ENCODE data around the gene PRIMA1. TPM values are rescaled to one million over a fixed set of nuclear protein-coding genes. Genes with fewer than 3 reads are reported as not detected.

The PRIMA1 gene
- total RNA-seq, 1 experiment from 2014 or later: not detected

DNA sequence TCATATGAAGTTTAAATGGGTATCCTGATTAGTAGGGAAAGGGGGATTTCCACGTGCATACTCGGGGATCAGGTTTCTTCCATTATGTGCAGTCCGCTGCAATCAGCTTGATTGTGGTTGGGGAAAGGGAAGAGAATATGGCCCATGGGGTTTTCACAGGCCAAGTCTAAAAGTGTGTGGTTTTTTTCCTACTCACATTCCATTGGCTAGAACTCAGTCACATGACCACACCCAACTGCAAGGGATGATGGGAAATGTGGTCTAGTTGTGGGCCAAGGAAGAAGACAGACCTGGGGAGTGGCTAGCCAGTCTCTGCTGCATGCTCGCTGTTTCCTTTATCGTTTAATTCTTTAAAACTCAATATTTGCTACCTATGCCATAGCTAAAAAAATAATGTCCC, 105.1 kb downstream of the PRIMA1 start:
- Histone ChIP-seq H3K27ac (no peak overlapping the region), H3K9me3 (replicated peaks) (no peaks in the 10 kb centered on the region), H3K27me3 (no peaks in the 10 kb centered on the region), H3K4me3 (no peak overlapping the region), H3K4me1 (no peaks in the 10 kb centered on the region), H3K36me3 (no peaks in the 10 kb centered on the region; the same call in 1 of the 2 replicates)
- DNase-seq: peak; percentile 54 to 73

DNA sequence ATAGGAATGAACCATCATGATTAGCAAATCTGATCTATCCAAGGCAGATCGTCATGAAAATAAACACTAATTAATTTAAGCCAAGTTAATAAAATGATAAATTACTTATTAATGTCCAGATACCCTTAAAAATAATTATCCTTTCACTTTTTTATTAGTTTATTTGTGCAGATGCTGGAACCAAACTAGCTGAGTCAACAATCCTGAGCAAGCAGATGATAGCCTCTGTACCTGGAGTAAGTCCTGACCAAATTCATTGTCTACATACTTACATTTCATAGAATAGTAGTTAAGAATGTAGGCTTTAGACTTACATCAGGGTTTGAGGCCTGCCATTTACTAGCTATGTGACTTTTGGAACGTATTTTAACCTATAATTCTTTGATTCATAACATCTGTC, 105.8 kb downstream of the PRIMA1 start:
- DNase-seq: no peak
- Histone ChIP-seq H3K4me3 (no peak overlapping the region), H3K27me3 (no peaks in the 10 kb centered on the region), H3K27ac (no peak overlapping the region), H3K4me1 (no peaks in the 10 kb centered on the region), H3K9me3 (replicated peaks) (no peaks in the 10 kb centered on the region), H3K36me3 (no peaks in the 10 kb centered on the region; the same call in 1 of the 2 replicates)

DNA sequence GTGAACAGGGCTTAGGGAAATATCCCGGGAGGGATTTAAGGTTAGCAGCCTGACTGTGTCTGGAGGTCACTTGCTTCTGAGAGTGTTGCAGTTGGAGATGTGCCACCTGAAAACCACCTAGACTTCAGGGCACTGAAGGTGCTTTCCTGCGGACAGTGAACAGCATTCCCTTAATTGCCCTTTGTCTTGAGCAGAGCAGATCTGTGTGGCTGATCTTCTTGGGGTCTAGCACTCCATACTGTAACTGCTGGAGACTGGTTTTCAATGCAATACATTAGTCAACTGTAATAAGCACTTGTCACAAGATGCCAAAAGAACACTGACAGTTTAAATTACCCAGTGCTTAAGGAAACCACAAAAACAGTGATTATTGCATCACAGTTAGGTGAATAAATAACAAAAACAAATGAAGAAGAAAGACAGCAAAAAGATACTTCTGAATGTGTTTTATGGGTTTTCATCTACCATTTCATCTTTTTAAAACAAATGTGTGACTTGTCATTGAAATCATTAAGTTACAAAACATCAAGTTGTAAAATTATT, 111.8 kb downstream of the PRIMA1 start:
- Histone ChIP-seq H3K4me1 (no peaks in the 10 kb centered on the region), H3K4me3 (no peak overlapping the region), H3K9me3 (replicated peaks) (no peaks in the 10 kb centered on the region), H3K36me3 (no peaks in the 10 kb centered on the region), H3K27me3 (no peaks in the 10 kb centered on the region), H3K27ac (no peak overlapping the region)
- DNase-seq: no peak

DNA sequence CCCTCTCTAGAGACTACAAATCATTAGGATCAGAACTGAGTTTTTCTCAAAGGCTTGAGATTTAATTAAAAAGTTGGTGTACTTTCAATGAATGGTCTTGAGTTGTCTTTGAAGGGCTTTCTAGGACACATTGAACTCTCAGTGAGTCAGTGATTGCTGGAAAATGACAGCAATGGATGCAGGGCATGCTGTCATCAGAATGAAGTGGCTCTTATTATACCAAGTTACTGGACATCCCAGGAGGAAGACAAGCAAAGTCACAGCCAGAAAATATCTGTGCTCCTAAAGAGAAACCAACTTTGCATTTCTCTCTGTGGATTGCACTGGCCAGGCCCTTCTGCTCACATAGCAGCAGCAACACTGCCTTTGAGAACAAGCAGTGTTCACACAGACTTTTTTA, 112.6 kb downstream of the PRIMA1 start:
- no peak overlapping the region for H3K4me3 ChIP-seq
- no peak for DNase-seq
- H3K27ac ChIP-seq: no peak overlapping the region
- no peaks in the 10 kb centered on the region for H3K4me1 ChIP-seq
- H3K9me3 ChIP-seq (replicated peaks): no peaks in the 10 kb centered on the region
- no peaks in the 10 kb centered on the region for H3K27me3 ChIP-seq
- no peaks in the 10 kb centered on the region for H3K36me3 ChIP-seq

- no peaks in the 10 kb centered on the region for H3K27me3 ChIP-seq
- no peaks in the 10 kb centered on the region for H3K4me1 ChIP-seq
- no peaks in the 10 kb centered on the region for H3K9me3 ChIP-seq (replicated peaks)
- no peak overlapping the region for H3K27ac ChIP-seq
- no peak for DNase-seq
- H3K36me3 ChIP-seq: no peaks in the 10 kb centered on the region
- no peak overlapping the region for H3K4me3 ChIP-seq
These were observed 113.9 kb downstream of the PRIMA1 start for GRCh38 chr14:93674343-93674742.

GRCh38 chr14:93669632-93670031, 118.7 kb downstream of the PRIMA1 start:
- no peak overlapping the region for H3K4me3 ChIP-seq
- H3K4me1 ChIP-seq: no peaks in the 10 kb centered on the region
- no peaks in the 10 kb centered on the region for H3K36me3 ChIP-seq
- DNase-seq: no peak
- H3K27me3 ChIP-seq: no peaks in the 10 kb centered on the region
- H3K27ac ChIP-seq: no peak overlapping the region
- 0 out of 2 replicates have a peak, but pooled peaks cover 6% of the 10 kb centered on the region for H3K9me3 ChIP-seq (replicated peaks)

Other genes with a start within 250 kb of the PRIMA1 start
- gene FAM181A, start 138.9 kb upstream of the PRIMA1 start, total RNA-seq (2014; rRNA removed; shearing (Covaris generic)): not detected in 2 replicates
- gene ASB2, start 188.1 kb upstream of the PRIMA1 start, total RNA-seq (2014; rRNA removed; shearing (Covaris generic)): 2.3 and 2.4 TPM in 2 replicates
- not detected in 2 replicates for gene CCDC197, start 208.8 kb upstream of the PRIMA1 start, total RNA-seq (2014; rRNA removed; shearing (Covaris generic))
- gene OTUB2, start 237.9 kb upstream of the PRIMA1 start, total RNA-seq (2014; rRNA removed; shearing (Covaris generic)): 0.51 and 0.55 TPM in 2 replicates

Measured in SJCRH30 (cell line).